Liver (tissue), 9 donors: Measurements from ENCODE around the gene ZNF488. TPM values are rescaled to one million over a fixed set of nuclear protein-coding genes. Genes with fewer than 3 reads are reported as not detected.
"Not testable (repeated sequence)": the region's sequence is repeated elsewhere in the genome, so short reads cannot be mapped to it uniquely, and the experiment has no call there.

Experiments used
- DNase-seq: peaks from one replicate; pipeline ENCODE4 v3.0.0-alpha.2; 2017; ENCODE audit warnings: low spot score
- H3K27ac ChIP-seq, 2 donors: one replicate each; pipeline ENCODE4 v1.7.0; 2013; ENCODE audit warnings: inconsistent platforms in 2 of 2, low read length in 2 of 2, control low read depth in 1 of 2, low read depth in 1 of 2, mild to moderate bottlenecking in 1 of 2
- H3K27me3 ChIP-seq, 4 donors: one replicate each; pipeline versions ENCODE4 v1.6.1 to v1.7.0; 2013; ENCODE audit warnings: low read length in 3 of 4, inconsistent platforms in 1 of 4, mild to moderate bottlenecking in 1 of 4, moderate library complexity in 1 of 4; ENCODE audit not compliant: control insufficient read depth in 4 of 4, insufficient read depth in 4 of 4
- H3K36me3 ChIP-seq, 4 donors: one replicate each; pipeline versions ENCODE4 v1.6.1 to v1.7.0; 2013; ENCODE audit warnings: low read length in 3 of 4, mild to moderate bottlenecking in 3 of 4, low read depth in 1 of 4, moderate library complexity in 1 of 4; ENCODE audit not compliant: control insufficient read depth in 4 of 4, insufficient read depth in 3 of 4
- H3K4me1 ChIP-seq, 4 donors: one replicate each; pipeline versions ENCODE4 v1.6.1 to v1.7.0; 2013; ENCODE audit warnings: low read length in 3 of 4, mild to moderate bottlenecking in 3 of 4, moderate library complexity in 1 of 4; ENCODE audit not compliant: control insufficient read depth in 4 of 4, insufficient read depth in 4 of 4
- H3K4me3 ChIP-seq, 3 donors: one replicate each; pipeline versions ENCODE4 v1.6.1 to v1.7.0; 2013; ENCODE audit warnings: low read length in 3 of 3, control low read depth in 1 of 3, low read depth in 1 of 3, mild to moderate bottlenecking in 1 of 3
- H3K9ac ChIP-seq, 2 donors: one replicate each; pipeline ENCODE4 v1.7.0; 2013; ENCODE audit warnings: low read length in 2 of 2, mild to moderate bottlenecking in 2 of 2, moderate library complexity in 2 of 2, control low read depth in 1 of 2, low read depth in 1 of 2
- H3K9me3 ChIP-seq, 4 donors: one replicate each; pipeline versions ENCODE4 v1.6.1 to v1.7.0; 2013; ENCODE audit warnings: low read length in 3 of 4; ENCODE audit not compliant: control insufficient read depth in 4 of 4
- ATF3 ChIP-seq: IDR thresholded peaks from 2 replicates; pipeline ENCODE4 v1.6.1; 2016; ENCODE audit warnings: antibody characterized with exemption
- CTCF ChIP-seq: fragments of 150-350 bp; IDR thresholded peaks from 2 replicates; pipeline ENCODE4 v1.5.1; 2017; ENCODE audit warnings: improper control_type of control experiment, low read depth, low read length; ENCODE audit not compliant: missing input control
- EGR1 ChIP-seq, 2 donors: IDR thresholded peaks; 2 replicates each; pipeline ENCODE4 v1.6.1; 2016 to 2018; ENCODE audit warnings: antibody characterized with exemption in 2 of 2, low read depth in 2 of 2
- FOXA1 ChIP-seq: IDR thresholded peaks from 2 replicates; pipeline ENCODE4 v1.6.1; 2016; ENCODE audit warnings: antibody characterized with exemption
- FOXA2 ChIP-seq: IDR thresholded peaks from 2 replicates; pipeline ENCODE4 v1.6.1; 2016; ENCODE audit warnings: antibody characterized with exemption
- HNF4G ChIP-seq: IDR thresholded peaks from 2 replicates; pipeline ENCODE4 v1.6.1; 2016; ENCODE audit warnings: antibody characterized with exemption
- JUND ChIP-seq, 2 donors: IDR thresholded peaks; 2 replicates each; pipeline ENCODE4 v1.6.1; 2016; ENCODE audit warnings: antibody characterized with exemption in 2 of 2
- NR2F2 ChIP-seq: IDR thresholded peaks from 2 replicates; pipeline ENCODE4 v1.6.1; 2016; ENCODE audit warnings: antibody characterized with exemption
- RAD21 ChIP-seq, 2 donors: IDR thresholded peaks; 2 replicates each; pipeline ENCODE4 v1.6.1; 2016; ENCODE audit warnings: antibody characterized with exemption in 2 of 2, mild to moderate bottlenecking in 2 of 2
- TAF1 ChIP-seq: conservative IDR thresholded peaks from 2 replicates; pipeline ENCODE4 v1.6.1; 2016; ENCODE audit warnings: antibody characterized with exemption, mild to moderate bottlenecking
- WGBS: extraction: QIAGEN DNeasy Blood & Tissue Kit; methylation state at CpG from one replicate; pipeline ENCODE4 v1.1.7; 2013; 5-methylcytosine and 5-hydroxymethylcytosine counted together
- polyA plus RNA-seq, 2 donors: library from polyadenylated mRNA; stranded (reverse) in 1 of 2; unstranded in 1 of 2; fragments of 200-250 nt in 1 of 2; fragments of >200 nt in 1 of 2; fragmentation: Nextera tagmentation in 1 of 2; extraction: Ambion mirVana in 1 of 2; gene quantifications; one replicate each; pipeline versions ENCODE4 v1.2.1 to v1.2.3, GENCODE V29; 2013 to 2015
- total RNA-seq, 2 donors: library from RNA; depleted of rRNA; stranded (reverse); fragments of >200 nt; gene quantifications; one replicate each; pipeline ENCODE4 v1.2.3, GENCODE V29; 2014
- TF ChIP-seq, protein P1 (sequence below): IDR thresholded peaks from 2 replicates; pipeline ENCODE4 v1.6.1; 2016; ENCODE audit warnings: antibody characterized with exemption
- donor health status: healthy.
- donor health status: healthy.
- donor health status: healthy.
- donor health status: healthy.
- donor health status: healthy.

ZNF488 gene
- total and polyA plus RNA-seq, 4 donors = 0.02 to 0.09 TPM; not detected in 2

GRCh38 chr10:47389619-47390018 is 5.5 kb upstream of the ZNF488 start:
- Histone ChIP-seq H3K9me3 (no peaks in the 10 kb centered on the region), H3K4me3 (no peak overlapping the region), H3K36me3 (no peaks in the 10 kb centered on the region), H3K27ac (no peak overlapping the region), H3K27me3 (no peaks in the 10 kb centered on the region), H3K4me1 (peaks cover 0 to 4% (median 0%) of the 10 kb centered on the region in 4 donors), H3K9ac (no peak overlapping the region)
- no peak for TF ChIP-seq FOXA1
- no peak for TF ChIP-seq RAD21 (IDR thresholded peaks at IDR 0.05)
- no peak for TF ChIP-seq HNF4G
- TF ChIP-seq CTCF = no peak
- no peak for TF ChIP-seq EGR1 (IDR thresholded peaks at IDR 0.05; ENCODE audit: low read depth in 2 of 2)
- no peak for TF ChIP-seq JUND (IDR thresholded peaks at IDR 0.05)
- no peak for TF ChIP-seq TAF1
- WGBS = 91% methylated on average over 3 of the region's 3 CpGs
- no peak for DNase-seq

GRCh38 chr10:47388879-47389278 is 4.8 kb upstream of the ZNF488 start:
- 91% methylated on average over 4 of the region's 4 CpGs for WGBS
- H3K27ac ChIP-seq = no peak overlapping the region
- DNase-seq = peak; percentile 28

GRCh38 chr10:47386104-47386503 is 2.0 kb upstream of the ZNF488 start:
- H3K4me3 ChIP-seq, H3K27me3 ChIP-seq, H3K27ac ChIP-seq, H3K9me3 ChIP-seq, H3K9ac ChIP-seq, H3K36me3 ChIP-seq: not testable (repeated sequence)
- WGBS = 94% methylated on average over 2 of the region's 2 CpGs
- peaks cover 0 to 10% (median 3%) of the 10 kb centered on the region in 4 donors for H3K4me1 ChIP-seq
- peak; percentile 29 for DNase-seq

More at GRCh38 chr10:47388879-47389278, 4.8 kb upstream of the ZNF488 start:
- Histone ChIP-seq H3K4me3 (no peak overlapping the region), H3K36me3 (no peaks in the 10 kb centered on the region), H3K9me3 (no peaks in the 10 kb centered on the region), H3K27me3 (no peaks in the 10 kb centered on the region), H3K4me1 (peaks cover 0 to 7% (median 2%) of the 10 kb centered on the region in 4 donors), H3K9ac (no peak overlapping the region)
- no peak for TF ChIP-seq ATF3
- TF ChIP-seq FOXA2 = no peak
- TF ChIP-seq NR2F2 = no peak
- TF ChIP-seq TAF1 = no peak
- TF ChIP-seq, protein P1, sequence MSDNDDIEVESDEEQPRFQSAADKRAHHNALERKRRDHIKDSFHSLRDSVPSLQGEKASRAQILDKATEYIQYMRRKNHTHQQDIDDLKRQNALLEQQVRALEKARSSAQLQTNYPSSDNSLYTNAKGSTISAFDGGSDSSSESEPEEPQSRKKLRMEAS = no peak
- no peak for TF ChIP-seq EGR1 (IDR thresholded peaks at IDR 0.05; ENCODE audit: low read depth in 2 of 2)
